HG02678 (cell line): ENCODE measurements around the gene CD33.

Experiments used
- ATAC-seq: cut with Tn5 transposase; IDR thresholded peaks from one replicate; pipeline ENCODE4 v1.9.1; 2021; ENCODE audit warnings: mild to moderate bottlenecking, moderate library complexity; ENCODE audit not compliant: unreplicated experiment

The CD33 gene

GRCh38 chr19:51258165-51259160, 33.6 kb downstream of the CD33 start:
- ATAC-seq = no peak

GRCh38 chr19:51259348-51260245, 34.7 kb downstream of the CD33 start:
- no peak for ATAC-seq

- ATAC-seq = no peak
Observed at GRCh38 chr19:51263808-51264207, 38.9 kb downstream of the CD33 start.

GRCh38 chr19:51271067-51271466, 46.2 kb downstream of the CD33 start:
- ATAC-seq = no peak

DNA sequence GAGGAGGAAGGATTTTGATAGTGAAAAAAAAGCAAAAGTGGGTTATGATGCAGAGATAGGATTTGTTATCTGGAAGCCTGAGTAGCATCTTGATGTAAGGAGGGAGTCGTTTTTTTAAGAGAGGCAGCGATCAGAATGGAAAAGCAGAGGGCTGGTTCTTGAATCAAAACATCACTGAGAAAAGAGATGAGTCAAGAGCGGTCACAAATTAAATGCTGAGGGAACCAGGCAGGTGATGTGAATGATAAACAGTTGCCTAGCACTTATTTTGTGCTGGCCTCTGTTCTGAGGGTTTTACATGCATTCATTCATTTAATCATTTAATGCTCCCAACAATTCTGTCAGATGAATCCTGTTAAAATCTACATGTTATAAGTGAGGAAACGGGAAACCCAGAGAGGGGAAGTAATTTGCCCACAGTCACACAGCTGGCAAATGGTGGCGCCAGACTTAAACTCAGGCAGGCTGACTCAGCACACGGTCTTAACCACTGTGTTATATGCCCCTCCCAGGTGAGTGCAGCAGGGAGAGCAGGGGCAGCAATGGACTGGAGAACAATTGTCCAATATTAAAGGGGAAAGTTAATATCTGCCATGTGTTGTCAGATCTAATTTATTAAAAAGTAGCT, 47.4 kb downstream of the CD33 start:
- ATAC-seq = no peak

GRCh38 chr19:51274049-51274770, 49.3 kb downstream of the CD33 start:
- no peak for ATAC-seq

GRCh38 chr19:51277112-51277511, 52.2 kb downstream of the CD33 start:
- ATAC-seq = no peak

GRCh38 chr19:51282335-51282734, 57.5 kb downstream of the CD33 start:
- no peak for ATAC-seq

GRCh38 chr19:51285682-51286081, 60.8 kb downstream of the CD33 start:
- ATAC-seq = no peak
